ENCODE data around the gene PIP.
"Not testable (repeated sequence)": the region's sequence is repeated elsewhere in the genome, so short reads cannot be mapped to it uniquely, and the experiment has no call there.

- TF ChIP-seq CTCF (IDR thresholded peaks at IDR 0.05 in 2 of 3, conservative IDR thresholded peaks at IDR 0.05 in 1 of 3; ENCODE audit: borderline replicate concordance in 1 of 3, insufficient read depth in 1 of 3, low read depth in 2 of 3, low read length in 2 of 3); POLR2AphosphoS5 (IDR thresholded peaks at IDR 0.05; ENCODE audit: low read depth, low read length); POLR2A (IDR thresholded peaks at IDR 0.05; ENCODE audit: borderline replicate concordance, extremely low read depth, insufficient read depth, insufficient read length); RAD21 (IDR thresholded peaks at IDR 0.05; ENCODE audit: low read depth); SRF (IDR thresholded peaks at IDR 0.05; ENCODE audit: low read depth); EZH2phosphoT487 (IDR thresholded peaks at IDR 0.05; ENCODE audit: borderline replicate concordance): not testable (repeated sequence)
Observed at GRCh38 chr7:143150696-143151095, 18.8 kb downstream of the PIP start.

Data from HCT116 (cell line).